Epidermal melanocyte (primary cell): ENCODE measurements around the gene SLC2A13.

Source experiments
- DNase-seq: peaks from one replicate; pipeline ENCODE4 v3.0.0; 2011; ENCODE audit warnings: low spot score; ENCODE audit not compliant: insufficient read length

Gene SLC2A13

GRCh38 chr12:39993268-39993667 lies 112.6 kb downstream of the SLC2A13 start:
- DNase-seq = no peak

DNA sequence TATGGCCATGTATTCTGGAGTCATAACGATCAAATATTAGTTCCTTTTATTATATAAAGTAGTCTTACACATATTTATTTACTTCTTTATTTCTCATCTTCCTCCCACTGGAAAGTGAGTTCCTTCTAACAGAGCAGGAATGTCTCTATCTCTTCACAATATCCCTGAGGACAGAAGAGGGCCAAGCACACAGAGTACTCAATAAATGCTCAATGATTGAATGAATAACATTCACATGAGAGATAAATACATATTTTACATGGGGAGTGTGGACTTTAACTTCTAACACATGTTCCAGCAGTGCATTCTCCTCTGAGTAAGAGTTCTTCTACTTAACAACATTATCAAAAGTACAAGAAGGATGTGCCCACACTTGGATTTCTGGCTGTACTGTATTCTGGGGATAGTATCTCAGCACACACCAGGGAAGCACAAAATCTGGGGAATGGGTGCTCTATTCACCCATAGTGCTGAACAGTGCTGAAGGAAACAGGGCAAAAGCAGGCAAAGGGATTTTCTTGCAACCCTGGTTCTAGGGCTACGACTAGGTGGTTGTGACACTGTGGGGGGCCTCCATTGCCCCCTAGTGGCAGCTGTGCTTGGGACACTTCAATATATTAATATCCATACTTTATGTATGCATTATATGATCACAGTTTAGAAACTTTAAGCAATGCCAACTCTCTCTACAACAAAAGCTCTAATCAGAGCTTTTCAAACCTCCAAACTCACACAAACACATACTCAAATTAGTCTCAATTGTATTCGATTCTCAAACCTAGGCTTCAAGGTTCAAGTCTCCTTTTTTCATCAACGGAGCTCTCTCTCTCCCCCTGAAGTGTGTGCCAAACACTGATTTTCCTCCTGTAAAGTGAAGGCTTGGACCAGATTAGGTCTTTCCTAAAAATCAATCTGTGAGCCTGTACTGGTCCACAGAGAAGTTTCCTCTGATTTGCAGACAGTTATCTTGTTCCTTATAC lies 115.5 kb downstream of the SLC2A13 start:
- no peak for DNase-seq

DNA sequence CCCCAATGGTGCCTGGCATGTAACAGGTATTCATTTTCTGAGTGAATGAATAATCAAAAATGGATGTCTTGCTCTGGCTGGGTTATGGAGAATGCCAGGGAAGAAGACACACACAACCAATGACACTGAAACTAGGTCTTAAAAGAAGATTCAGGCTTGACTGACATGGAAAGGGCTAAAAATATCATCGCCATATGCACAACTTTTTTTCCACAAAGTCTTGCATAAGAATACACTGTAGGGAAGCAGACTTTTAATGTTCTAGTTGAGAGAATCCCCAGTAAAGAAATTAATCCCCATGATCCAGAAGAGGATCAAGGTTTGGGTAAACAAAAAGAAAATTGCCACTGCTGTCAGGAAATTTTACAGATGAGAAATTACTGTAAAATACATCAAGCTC lies 116.4 kb downstream of the SLC2A13 start:
- no peak for DNase-seq

GRCh38 chr12:39988574-39988973 lies 117.3 kb downstream of the SLC2A13 start:
- no peak for DNase-seq

- no peak for DNase-seq
Observed at GRCh38 chr12:39986674-39987073, 119.2 kb downstream of the SLC2A13 start.

GRCh38 chr12:39984670-39985069 lies 121.2 kb downstream of the SLC2A13 start:
- no peak for DNase-seq

GRCh38 chr12:39975374-39975918 lies 130.4 kb downstream of the SLC2A13 start:
- DNase-seq = no peak

DNA sequence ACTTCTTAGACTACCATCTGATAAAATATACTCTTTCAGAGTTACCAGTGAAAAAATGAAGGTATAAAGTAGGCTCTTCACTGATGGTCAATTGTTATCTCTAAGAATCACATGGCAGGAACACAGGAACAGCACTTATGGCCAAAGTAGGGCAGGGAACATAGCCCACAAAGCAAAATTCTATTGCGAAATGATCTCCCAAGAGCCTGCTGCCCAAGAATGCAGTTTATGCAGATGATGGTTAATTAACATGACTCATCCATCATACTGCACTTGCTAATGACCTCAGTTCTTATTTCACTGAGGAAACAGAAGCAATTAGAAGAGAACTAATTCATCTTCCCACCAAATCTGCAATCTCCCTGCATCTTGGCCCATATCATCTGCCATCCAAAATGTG lies 133.8 kb downstream of the SLC2A13 start:
- no peak for DNase-seq

DNA sequence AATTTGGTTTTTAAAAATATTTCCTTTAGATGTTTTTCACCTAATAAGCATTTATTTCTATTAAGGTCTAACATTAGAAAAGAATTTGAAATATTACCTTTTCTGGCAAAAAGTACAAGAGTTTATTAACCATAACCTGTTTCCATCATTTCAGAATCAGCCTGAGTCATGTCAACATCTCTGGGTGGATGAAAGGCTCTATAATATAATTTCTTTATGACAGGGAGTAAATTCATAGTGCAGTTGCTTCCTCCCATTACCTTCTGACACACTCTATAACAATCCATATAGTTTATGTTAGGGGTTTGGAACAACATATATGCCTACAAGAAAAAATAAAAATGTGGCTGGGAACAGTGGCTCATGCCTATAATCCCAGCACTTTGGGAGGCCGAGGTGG lies 134.5 kb downstream of the SLC2A13 start:
- no peak for DNase-seq

- DNase-seq = no peak
Observed at GRCh38 chr12:39966721-39967120, 139.2 kb downstream of the SLC2A13 start.

DNA sequence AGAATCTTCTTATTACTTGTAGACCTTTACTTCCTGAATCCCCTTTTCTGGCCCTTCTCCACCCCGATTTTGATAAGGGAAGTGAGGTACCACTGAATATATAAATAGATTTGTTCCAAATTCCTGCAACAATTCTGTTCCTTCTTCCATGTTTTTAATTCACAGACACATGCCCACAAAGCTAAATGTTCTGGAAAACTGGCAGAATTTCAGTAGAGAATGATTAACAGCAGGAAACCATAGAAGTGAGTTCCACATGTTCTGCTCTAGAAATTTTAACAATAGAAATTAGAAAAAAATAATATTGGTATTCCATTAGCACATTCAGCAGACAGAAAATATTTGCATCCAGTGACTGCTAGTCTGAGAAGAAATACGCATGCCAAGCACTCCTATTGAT lies 139.6 kb downstream of the SLC2A13 start:
- no peak for DNase-seq

DNA sequence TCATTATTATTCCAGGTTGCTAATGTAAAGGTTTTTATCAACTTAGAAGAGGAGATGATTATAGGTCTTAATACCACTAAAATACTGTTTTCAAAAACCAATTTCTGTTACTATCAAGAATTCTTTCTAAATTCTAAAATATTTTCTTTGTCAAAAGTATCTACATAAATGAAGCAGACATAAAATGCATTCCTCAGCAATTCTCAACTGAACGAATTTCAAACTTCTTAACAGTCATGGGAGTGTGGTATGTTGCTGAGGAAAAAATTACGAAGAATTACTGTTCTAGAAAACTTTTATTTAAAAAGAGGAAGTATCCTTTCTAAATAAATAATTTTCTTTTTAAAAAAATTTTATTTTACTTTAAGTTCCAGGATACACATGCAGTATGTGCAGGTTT lies 146.4 kb downstream of the SLC2A13 start:
- DNase-seq = no peak

DNA sequence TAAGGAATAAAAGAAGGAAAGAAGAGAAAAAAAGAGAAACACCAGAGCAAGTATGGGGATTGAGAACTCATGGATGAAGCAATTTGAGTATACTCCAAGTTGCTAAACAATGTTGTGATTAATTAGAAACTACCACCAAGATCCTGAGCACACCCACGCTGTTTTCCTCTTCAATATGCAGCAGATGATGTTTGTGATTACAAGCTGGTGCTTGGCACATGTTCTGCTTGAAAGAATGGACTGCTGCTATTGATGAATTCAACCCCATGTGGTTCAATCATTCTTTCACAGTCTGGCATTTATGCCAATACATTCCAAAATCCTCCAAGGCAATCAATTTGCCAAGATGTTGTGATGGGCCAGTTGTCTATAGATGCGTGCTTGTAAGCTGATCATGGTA lies 146.8 kb downstream of the SLC2A13 start:
- no peak for DNase-seq

DNA sequence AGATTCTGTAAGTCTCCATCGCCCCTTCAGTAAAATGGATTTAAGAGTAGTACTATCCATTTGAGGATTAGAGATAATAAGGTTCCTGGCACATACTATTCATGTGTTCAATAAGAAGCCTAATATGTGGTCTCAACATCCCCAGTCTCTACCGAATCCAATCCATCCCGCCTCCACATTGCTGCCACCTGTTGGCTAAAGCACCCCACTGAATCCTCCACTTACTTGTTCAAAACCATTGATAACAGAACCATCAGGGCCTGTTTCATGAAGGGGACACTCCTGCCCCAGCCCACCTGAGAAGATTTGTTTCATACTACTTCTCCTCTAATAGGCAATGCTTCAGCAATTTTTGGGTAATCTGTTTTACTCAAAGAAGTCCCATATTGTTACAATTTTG lies 147.5 kb downstream of the SLC2A13 start:
- DNase-seq = no peak

DNA sequence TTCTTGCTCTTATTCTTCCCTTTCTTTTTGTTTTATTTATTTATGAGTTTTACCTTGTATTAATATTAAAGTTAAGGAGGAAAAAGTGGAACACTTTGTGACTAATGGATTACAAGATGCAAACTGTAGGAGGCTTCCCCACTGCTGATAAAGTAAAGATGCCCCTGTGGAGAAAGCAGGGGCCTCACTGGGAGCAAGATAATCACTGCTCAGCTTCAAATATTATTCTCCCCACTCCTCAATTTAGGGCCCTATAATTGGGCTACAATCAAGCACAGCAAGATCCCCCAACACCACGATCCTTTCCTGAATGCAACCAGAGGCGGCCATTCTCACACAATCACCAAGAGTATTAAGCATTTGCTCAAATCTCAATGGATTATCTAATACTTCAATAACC lies 149.2 kb downstream of the SLC2A13 start:
- DNase-seq = no peak

- no peak for DNase-seq
Observed at GRCh38 chr12:39946361-39947280, 159.3 kb downstream of the SLC2A13 start.

GRCh38 chr12:39937119-39937518 lies 168.8 kb downstream of the SLC2A13 start:
- no peak for DNase-seq

- DNase-seq = no peak
Observed at GRCh38 chr12:39935839-39936238, 170.0 kb downstream of the SLC2A13 start.

- DNase-seq = no peak
Observed at GRCh38 chr12:39935275-39935674, 170.6 kb downstream of the SLC2A13 start.

DNA sequence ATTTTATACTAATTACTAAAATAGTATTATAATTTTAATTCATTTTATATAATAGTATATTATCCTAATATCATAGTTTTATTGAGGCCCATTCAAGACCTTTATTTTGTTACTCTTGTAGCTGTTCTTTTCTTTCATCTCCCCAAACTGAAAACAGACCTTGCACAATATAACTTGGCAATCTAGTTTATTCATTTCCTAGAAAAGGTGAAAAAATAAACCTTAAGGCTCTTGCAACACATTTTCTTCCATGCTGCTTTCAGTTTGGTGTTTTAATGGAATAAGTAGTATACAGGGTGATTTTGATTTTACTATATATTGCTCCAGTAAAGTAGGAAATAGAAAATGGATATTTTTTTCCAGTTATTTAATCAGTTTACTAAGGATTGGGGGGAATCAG lies 174.0 kb downstream of the SLC2A13 start:
- DNase-seq = no peak

DNA sequence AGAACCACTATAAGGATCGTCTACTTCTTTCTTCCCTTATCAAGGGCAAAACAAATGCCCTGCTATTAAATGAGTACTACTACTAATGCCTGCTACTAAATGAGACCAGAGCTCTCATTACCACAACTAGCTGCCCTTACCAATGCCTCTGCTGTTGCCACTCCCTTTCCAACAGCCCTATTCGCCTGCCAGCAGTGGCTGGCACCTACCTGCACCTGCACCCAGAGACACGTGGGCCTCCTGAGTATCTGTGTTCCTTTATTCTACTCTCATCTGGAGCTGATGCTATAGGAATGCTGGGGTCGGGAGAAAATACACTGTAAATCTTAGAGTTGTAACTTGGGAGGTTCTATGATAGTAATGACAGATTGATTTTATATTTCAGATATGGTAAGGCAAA lies 174.7 kb downstream of the SLC2A13 start:
- no peak for DNase-seq

DNA sequence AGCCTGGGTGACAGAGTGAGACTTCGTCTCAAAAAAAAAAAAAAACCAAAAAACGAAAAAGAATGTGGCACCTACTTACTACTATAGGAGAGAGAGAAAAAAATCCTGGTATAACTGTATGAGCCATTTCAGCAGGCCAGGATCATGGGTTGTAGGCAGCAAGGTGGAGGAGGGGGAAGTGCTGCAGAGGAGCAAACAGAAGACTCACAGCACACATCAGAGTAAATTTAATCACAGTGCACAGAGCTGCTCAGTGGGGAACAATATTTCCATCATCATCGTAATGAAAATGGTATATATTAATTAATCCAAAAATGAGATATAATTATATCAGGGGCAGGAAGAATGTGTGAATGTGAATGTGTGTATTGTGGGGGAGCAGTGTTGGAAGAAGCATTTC lies 175.8 kb downstream of the SLC2A13 start:
- DNase-seq = no peak
